ENCODE measurements around the gene SRPRB.

The SRPRB gene

GRCh38 chr3:133781570-133781969 lies 24.0 kb upstream of the SRPRB start:
- Histone ChIP-seq H3K27ac (no peak overlapping the region), H3K36me3 (no peaks in the 10 kb centered on the region), H3K4me3 (no peak overlapping the region), H3K27me3 (peaks cover 0 to 4% of the 10 kb centered on the region in 2 donors), H3K4me1 (no peaks in the 10 kb centered on the region), H3K9me3 (no peaks in the 10 kb centered on the region)
- TF ChIP-seq, protein P1, sequence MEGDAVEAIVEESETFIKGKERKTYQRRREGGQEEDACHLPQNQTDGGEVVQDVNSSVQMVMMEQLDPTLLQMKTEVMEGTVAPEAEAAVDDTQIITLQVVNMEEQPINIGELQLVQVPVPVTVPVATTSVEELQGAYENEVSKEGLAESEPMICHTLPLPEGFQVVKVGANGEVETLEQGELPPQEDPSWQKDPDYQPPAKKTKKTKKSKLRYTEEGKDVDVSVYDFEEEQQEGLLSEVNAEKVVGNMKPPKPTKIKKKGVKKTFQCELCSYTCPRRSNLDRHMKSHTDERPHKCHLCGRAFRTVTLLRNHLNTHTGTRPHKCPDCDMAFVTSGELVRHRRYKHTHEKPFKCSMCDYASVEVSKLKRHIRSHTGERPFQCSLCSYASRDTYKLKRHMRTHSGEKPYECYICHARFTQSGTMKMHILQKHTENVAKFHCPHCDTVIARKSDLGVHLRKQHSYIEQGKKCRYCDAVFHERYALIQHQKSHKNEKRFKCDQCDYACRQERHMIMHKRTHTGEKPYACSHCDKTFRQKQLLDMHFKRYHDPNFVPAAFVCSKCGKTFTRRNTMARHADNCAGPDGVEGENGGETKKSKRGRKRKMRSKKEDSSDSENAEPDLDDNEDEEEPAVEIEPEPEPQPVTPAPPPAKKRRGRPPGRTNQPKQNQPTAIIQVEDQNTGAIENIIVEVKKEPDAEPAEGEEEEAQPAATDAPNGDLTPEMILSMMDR (IDR thresholded peaks at IDR 0.05): no peak
- no peak for DNase-seq
- intact Hi-C loops (cut with DNase I; ENCODE audit: low total_unique reads): no loop called here

DNA sequence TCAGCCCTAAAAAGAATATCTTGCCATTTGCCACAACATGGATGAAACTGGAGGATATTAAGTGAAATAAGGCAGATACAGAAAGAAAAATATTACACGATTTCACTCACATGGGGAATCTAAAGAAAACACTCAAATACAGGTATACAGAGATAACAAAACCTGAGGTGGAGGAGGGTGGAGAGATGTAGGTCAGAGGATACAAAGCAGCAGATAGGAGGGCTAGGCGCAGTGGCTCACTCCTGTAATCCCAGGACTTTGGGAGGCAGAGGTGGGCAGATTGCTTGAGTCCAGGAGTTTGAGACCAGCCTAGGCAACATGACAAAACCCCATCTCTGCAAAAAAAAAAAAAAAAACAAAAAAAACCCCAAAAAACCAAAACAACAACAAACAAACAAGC lies 23.2 kb upstream of the SRPRB start:
- intact Hi-C loops (cut with DNase I; ENCODE audit: low total_unique reads): no loop called here
- H3K4me3 ChIP-seq: no peak overlapping the region
- H3K27ac ChIP-seq: no peak overlapping the region
- no peaks in the 10 kb centered on the region for H3K36me3 ChIP-seq
- DNase-seq: no peak
- no peaks in the 10 kb centered on the region for H3K9me3 ChIP-seq
- H3K4me1 ChIP-seq: no peaks in the 10 kb centered on the region
- TF ChIP-seq, protein P1 (IDR thresholded peaks at IDR 0.05): no peak
- H3K27me3 ChIP-seq: peaks cover 0 to 4% of the 10 kb centered on the region in 2 donors

DNA sequence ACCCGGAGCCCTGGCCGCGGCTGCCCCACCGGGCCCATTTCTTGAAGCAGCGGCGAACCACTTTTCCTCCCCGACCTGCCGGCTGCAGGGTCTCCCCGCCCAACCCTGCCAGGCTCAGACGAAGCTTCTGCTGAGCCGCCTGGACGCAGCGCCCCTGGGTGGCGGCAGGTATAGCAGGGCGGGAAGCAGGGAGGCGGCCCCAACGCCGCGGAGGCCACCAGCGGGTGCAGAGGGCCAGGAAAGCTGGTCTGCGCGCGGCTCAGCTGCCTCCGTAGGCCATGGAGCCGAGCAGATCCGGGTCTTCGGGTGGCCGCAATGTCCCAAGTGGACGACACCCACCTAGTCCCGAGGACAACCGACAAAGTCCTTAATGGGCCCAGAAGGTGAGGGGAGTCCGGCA lies 21.9 kb upstream of the SRPRB start:
- H3K4me3 ChIP-seq: no peak overlapping the region
- no peaks in the 10 kb centered on the region for H3K4me1 ChIP-seq
- H3K27ac ChIP-seq: no peak overlapping the region
- intact Hi-C loops (cut with DNase I; ENCODE audit: low total_unique reads): no loop called here
- no peaks in the 10 kb centered on the region for H3K9me3 ChIP-seq
- DNase-seq: no peak
- H3K27me3 ChIP-seq: peaks cover 0 to 4% of the 10 kb centered on the region in 2 donors
- no peaks in the 10 kb centered on the region for H3K36me3 ChIP-seq
- TF ChIP-seq, protein P1 (IDR thresholded peaks at IDR 0.05): no peak

- TF ChIP-seq, protein P1 (IDR thresholded peaks at IDR 0.05): no peak
- intact Hi-C loops (cut with DNase I; ENCODE audit: low total_unique reads): no loop called here
- H3K27ac ChIP-seq: no peak overlapping the region
- no peak for DNase-seq
- H3K4me1 ChIP-seq: no peaks in the 10 kb centered on the region
- peaks cover 0 to 4% of the 10 kb centered on the region in 2 donors for H3K27me3 ChIP-seq
- no peaks in the 10 kb centered on the region for H3K9me3 ChIP-seq
- no peaks in the 10 kb centered on the region for H3K36me3 ChIP-seq
- no peak overlapping the region for H3K4me3 ChIP-seq
Measured at GRCh38 chr3:133788024-133788423, 17.6 kb upstream of the SRPRB start.

- H3K4me1 ChIP-seq: no peaks in the 10 kb centered on the region
- no peaks in the 10 kb centered on the region for H3K27me3 ChIP-seq
- no peak for DNase-seq
- H3K9me3 ChIP-seq: no peaks in the 10 kb centered on the region
- intact Hi-C loops (cut with DNase I; ENCODE audit: low total_unique reads): no loop called here
- no peaks in the 10 kb centered on the region for H3K36me3 ChIP-seq
- H3K4me3 ChIP-seq: no peak overlapping the region
- TF ChIP-seq, protein P1 (IDR thresholded peaks at IDR 0.05): no peak
- H3K27ac ChIP-seq: no peak overlapping the region
Measured at GRCh38 chr3:133792171-133792763, 13.3 kb upstream of the SRPRB start.
